Measurements from ENCODE around the gene PPP2R2C.

Gene PPP2R2C

DNA sequence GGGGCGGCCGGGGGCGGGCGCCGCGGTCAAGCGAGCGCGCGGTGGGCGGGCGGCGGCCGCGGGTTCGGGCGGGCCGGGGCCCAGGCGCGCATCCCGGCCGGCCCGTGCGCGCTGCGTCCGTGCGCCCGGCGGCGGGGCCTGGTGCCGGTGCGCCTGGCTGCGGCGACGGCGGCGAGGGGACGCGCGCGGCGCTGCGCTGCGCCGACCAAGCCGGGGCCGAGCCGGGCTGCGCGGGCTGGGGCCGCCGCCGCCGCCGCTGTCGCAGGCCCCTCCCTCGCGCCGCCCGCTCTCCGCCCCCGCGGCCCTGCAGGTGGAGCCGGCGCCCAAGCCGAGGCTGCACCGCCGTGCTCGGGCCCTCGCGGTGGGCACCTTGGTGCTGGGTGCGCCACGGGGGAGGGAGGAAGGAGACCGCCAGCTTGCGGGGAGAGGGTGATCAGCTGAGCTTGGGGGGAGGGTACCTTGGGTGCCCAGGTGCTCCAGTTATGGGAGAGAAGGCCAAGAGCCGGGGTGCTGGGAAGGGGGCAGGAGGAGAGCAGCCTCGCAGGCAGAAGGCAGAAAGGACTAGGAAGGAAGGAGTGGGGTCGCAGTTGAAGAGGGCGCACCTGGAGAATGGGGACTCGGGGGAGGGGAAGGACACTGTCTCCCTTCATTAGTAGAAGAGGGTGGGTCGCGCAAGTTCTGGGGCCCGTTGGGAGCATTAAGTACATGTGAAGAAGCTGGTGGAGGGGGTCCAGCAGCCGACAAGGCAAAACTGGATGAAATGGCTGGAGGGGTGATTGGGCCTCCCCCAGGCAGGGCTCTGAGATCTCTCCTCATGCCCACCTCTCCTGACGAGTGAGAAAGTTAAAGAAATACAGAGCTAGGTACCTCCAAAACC lies at the start of gene PPP2R2C:
PPP2R2C (minus strand) TSS at position 228 of the 877 bp plus-strand sequence. CDS start 385 bp downstream, outside the sequence.
- H3K9me3 Mint-ChIP-seq, result no peaks in the 10 kb centered on the region

DNA sequence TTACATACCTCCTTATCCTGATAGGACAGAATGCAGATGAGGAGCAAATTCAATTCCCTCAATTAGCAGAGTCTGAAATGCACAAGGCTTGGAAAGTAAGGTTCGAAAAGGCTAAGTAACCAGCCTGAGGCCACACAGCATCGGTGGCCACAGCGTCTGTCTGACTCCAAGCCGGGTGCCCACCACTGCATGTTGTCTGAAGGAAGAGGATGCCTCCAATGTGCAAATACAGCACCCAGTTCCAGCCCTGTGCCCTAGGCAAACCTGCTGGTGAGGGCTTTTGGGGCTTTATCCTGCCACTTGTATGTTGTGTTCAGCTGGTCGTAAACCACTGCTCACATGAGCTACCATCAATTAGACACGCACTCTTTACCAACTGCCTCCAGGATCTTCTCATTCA lies 48.6 kb upstream of the PPP2R2C start:
- H3K4me1 Mint-ChIP-seq, result no peaks in the 10 kb centered on the region
- no peak overlapping the region for H3K4me3 Mint-ChIP-seq
- H3K27ac Mint-ChIP-seq, result no peak overlapping the region
- no peak for ATAC-seq
- H3K36me3 Mint-ChIP-seq (ENCODE audit: low read depth), result no peaks in the 10 kb centered on the region
- peaks cover 5% of the 10 kb centered on the region for H3K27me3 Mint-ChIP-seq
- no peak for DNase-seq
- H3K9me3 Mint-ChIP-seq, result no peaks in the 10 kb centered on the region

More for the DNA sequence above, at the start of gene PPP2R2C:
- Mint-ChIP-seq H3K27ac (no peak within 1 kb of the TSS), H3K36me3 (ENCODE audit: low read depth) (no peaks in the 10 kb centered on the region), H3K4me3 (no peak within 1 kb of the TSS), H3K27me3 (peaks cover 47% of the 10 kb centered on the region), H3K4me1 (peaks cover 3% of the 10 kb centered on the region)
- ATAC-seq (no peak), DNase-seq (no peak)

DNA sequence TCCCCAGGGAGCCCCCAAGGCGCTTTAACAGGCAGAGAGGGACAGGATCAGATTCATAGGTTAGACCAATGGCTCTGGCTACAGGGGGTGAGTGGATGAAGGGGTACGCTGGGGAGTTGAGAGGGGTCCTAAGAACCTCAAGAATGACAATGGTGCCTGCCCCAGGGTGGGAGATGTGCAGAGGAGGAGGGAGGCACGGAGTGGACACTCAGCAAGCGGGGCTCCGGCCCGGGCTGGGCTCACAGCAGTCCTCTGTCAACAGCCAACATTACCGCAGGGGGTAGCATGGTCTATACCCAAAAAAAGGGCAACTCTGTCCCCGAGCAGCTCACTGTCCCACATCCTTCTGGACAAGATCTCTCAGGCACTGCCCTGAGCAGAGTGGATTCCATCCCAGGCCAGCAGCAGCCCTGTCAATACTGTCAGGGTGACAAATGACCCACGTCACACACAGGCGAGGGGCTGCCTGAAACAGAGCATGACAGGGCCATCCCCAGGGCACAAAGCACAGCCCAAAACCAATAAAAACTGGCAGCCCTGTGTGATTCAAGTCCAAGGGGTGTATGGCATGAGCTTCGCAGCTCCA lies 47.7 kb upstream of the PPP2R2C start:
- ATAC-seq (peak; percentile 18), DNase-seq (no peak)
- no peaks in the 10 kb centered on the region for H3K36me3 Mint-ChIP-seq (ENCODE audit: low read depth)
- H3K27me3 Mint-ChIP-seq, result peaks cover 3% of the 10 kb centered on the region
- H3K4me3 Mint-ChIP-seq, result no peak overlapping the region
- H3K9me3 Mint-ChIP-seq, result no peaks in the 10 kb centered on the region
- no peak overlapping the region for H3K27ac Mint-ChIP-seq
- no peaks in the 10 kb centered on the region for H3K4me1 Mint-ChIP-seq

DNA sequence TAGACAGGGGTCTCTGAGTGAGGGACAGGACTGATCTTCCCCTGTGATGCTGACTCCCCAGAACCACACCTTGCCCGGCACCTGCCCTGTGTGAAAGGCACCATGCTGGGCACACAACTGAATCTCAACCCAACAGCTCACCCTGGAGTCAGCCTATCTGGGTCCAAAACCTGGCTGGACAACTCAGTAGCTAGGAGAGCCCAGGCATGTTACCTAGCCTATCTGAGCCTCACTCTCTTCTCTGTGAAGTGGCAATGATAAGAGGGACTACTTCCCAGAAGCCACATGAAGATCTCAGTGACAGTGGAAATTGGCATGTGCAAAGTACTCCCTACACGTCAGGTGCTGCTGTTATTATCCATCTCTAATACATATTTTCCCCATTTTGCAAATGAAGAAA lies 44.8 kb upstream of the PPP2R2C start:
- DNase-seq (no peak), ATAC-seq (no peak)
- Mint-ChIP-seq H3K36me3 (ENCODE audit: low read depth) (no peaks in the 10 kb centered on the region), H3K4me3 (no peak overlapping the region), H3K9me3 (peaks cover 8% of the 10 kb centered on the region), H3K27me3 (peaks cover 2% of the 10 kb centered on the region), H3K4me1 (no peaks in the 10 kb centered on the region), H3K27ac (no peak overlapping the region)

DNA sequence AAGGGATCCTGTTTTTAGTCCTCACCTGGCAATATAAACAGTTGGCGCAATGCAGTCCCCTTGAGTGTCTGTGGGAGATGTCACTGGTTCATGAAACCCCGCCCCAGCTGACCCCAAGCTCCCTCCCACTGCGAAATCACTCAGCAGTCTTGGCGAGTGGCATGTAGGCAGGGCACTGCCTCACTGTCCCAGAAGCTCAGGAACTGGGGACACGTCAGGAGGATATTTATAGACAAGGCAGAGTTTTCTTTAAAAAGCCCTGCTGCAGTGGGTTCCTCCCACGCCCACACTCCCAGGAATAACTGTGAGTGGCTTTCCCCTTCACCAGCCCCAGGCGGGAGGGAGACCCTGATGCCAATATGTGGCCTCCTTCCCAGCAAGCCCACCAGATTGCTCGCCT lies 44.3 kb upstream of the PPP2R2C start:
- H3K36me3 Mint-ChIP-seq (ENCODE audit: low read depth), result no peaks in the 10 kb centered on the region
- peaks cover 2% of the 10 kb centered on the region for H3K27me3 Mint-ChIP-seq
- H3K27ac Mint-ChIP-seq, result no peak overlapping the region
- DNase-seq, result no peak
- H3K9me3 Mint-ChIP-seq, result peaks cover 8% of the 10 kb centered on the region
- no peak for ATAC-seq
- no peaks in the 10 kb centered on the region for H3K4me1 Mint-ChIP-seq
- no peak overlapping the region for H3K4me3 Mint-ChIP-seq

DNA sequence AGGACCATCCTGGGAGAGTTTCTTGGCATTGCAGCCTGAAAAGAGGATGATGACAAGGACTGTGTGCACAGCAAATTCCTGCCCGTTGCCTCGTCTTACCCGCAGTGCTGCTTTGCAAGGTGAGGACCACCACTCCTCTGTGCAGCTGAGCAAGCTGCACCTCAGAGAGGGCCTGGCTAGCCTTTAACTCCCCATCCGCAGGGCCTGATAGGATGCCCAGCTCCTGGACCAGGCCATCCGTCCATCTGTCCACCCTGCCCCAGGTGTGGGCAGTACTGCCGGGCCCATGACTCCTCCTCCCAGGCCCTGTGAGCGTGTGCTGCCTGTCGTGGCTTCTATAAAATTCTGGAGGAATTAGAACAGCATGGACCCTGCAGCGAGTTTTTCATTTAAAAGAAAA lies 43.9 kb upstream of the PPP2R2C start:
- Mint-ChIP-seq H3K36me3 (ENCODE audit: low read depth) (no peaks in the 10 kb centered on the region), H3K27me3 (peaks cover 2% of the 10 kb centered on the region), H3K27ac (no peak overlapping the region), H3K4me1 (no peaks in the 10 kb centered on the region), H3K4me3 (no peak overlapping the region), H3K9me3 (peaks cover 8% of the 10 kb centered on the region)
- no peak for DNase-seq
- no peak for ATAC-seq

DNA sequence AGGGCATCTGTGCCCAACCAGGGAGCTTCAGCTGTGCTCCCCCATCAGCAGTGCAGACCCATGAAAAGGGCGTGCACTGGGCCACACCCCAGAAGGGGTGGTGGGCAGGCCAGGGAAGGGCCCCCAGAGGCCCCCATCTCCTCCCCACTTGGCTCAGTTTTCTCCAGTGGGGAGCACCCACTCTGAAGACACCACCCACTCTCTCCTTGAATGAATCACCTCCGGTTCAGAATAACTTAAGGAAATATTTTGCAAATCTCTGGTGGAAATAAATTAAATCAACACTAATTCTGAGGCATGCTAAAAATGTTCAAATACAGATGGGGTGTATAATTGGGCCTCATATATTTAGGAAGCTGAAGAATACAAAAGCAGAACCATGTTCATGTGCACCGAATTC lies 41.3 kb upstream of the PPP2R2C start:
- peaks cover 3% of the 10 kb centered on the region for H3K27me3 Mint-ChIP-seq
- H3K4me1 Mint-ChIP-seq, result no peaks in the 10 kb centered on the region
- ATAC-seq, result no peak
- no peak for DNase-seq
- peaks cover 3% of the 10 kb centered on the region for H3K36me3 Mint-ChIP-seq (ENCODE audit: low read depth)
- no peak overlapping the region for H3K4me3 Mint-ChIP-seq
- H3K27ac Mint-ChIP-seq, result no peak overlapping the region
- peaks cover 13% of the 10 kb centered on the region for H3K9me3 Mint-ChIP-seq

DNA sequence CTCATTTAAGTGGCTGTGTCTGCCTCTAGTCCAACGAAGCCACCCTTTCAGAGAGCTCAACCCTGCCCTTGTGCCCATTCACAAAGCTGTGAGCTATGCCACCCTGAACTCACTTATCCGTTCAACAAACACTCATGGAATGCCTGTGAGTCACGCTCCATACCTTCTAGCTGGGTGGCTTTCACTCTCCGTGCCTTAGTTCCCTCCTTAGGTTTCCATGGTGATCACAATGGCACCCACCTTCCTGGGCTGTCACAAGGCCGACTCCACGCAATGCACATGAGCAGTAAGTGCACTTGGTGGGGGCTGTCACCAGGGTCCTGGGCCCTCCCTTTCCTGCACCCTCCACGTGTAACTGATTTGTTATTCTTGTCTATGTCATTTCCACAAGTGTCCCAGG lies 37.2 kb upstream of the PPP2R2C start:
- Mint-ChIP-seq H3K4me3 (no peak overlapping the region), H3K9me3 (peaks cover 26% of the 10 kb centered on the region), H3K36me3 (ENCODE audit: low read depth) (peaks cover 3% of the 10 kb centered on the region), H3K27ac (no peak overlapping the region), H3K4me1 (no peaks in the 10 kb centered on the region), H3K27me3 (peaks cover 2% of the 10 kb centered on the region)
- ATAC-seq (no peak), DNase-seq (no peak)

DNA sequence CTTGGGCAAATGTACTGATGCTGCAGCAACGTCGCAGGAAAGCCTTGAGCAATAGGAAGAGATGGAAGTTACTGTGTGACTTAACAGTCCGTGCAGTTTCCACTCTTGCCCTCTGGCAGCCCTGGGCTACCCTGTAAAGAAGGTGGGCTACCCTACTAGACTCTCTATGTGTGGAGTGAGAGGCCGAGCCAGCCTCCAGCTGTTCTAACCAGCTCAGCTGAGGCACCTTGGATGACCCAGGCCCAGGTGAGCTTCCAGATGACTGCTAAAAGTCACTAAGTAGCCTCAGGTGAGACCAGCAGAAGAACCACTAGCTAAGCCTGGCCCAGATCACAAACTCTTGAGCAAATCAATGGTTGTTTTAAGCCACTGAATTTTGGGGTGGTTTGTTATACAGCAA lies 34.9 kb upstream of the PPP2R2C start:
- Mint-ChIP-seq H3K27me3 (peaks cover 4% of the 10 kb centered on the region), H3K9me3 (peaks cover 18% of the 10 kb centered on the region), H3K27ac (no peak overlapping the region), H3K4me3 (no peak overlapping the region), H3K36me3 (ENCODE audit: low read depth) (peaks cover 3% of the 10 kb centered on the region), H3K4me1 (no peaks in the 10 kb centered on the region)
- no peak for ATAC-seq
- DNase-seq, result no peak

DNA sequence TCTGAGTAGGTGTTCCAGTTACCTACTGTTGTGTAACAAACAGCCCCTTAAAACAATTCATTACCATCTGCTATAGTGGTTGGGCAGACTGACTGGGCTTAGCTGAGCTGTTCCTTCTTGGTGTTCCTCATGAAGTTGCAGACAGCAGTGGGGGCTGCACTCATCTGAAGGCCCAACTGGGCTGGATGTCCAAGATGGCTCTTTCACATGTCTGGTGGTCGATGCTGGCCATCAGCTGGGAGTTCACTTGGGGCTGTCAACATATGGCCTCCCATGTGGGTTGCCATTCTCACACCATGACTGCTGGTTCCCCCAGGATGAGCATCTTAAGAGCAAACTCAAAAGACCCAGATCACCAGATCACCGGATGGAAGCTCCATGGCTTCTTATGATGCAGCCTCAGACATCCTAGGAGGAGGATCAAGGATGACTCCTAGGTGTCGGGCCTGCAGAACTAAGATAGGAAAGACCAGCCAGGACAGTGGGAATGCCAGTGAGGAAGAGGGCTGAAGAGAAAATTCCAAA lies 34.3 kb upstream of the PPP2R2C start:
- DNase-seq (no peak), ATAC-seq (no peak)
- H3K27me3 Mint-ChIP-seq, result peaks cover 8% of the 10 kb centered on the region
- H3K9me3 Mint-ChIP-seq, result peaks cover 18% of the 10 kb centered on the region
- no peak overlapping the region for H3K4me3 Mint-ChIP-seq
- H3K36me3 Mint-ChIP-seq (ENCODE audit: low read depth), result peaks cover 3% of the 10 kb centered on the region
- H3K4me1 Mint-ChIP-seq, result no peaks in the 10 kb centered on the region
- H3K27ac Mint-ChIP-seq, result no peak overlapping the region

DNA sequence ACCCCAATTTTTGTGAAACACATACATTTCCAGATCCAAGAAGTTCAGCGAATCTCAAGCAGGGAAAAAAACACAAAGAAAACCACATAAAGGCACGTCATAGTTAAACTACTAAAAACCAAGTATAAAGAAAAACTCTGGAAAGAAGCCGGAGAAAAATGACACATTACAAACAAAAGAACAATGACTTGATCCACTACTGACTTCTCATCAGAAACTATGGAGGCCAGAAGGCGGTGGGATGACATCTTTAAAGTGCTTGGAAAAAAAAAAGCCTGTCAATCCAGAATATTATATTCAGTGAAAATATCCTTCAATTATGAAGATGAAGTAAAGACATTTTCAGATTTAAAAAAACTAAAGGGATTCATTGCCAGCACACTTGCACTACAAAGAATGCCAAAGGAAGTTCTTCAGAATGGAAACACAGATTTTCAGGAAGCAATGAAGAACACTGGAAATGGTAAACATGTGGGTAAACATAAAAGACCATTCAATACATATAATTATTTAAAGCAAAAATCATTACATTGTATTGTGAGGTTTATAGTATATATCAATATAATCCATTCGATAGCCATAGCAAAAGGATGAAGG lies 32.6 kb upstream of the PPP2R2C start:
- ATAC-seq (no peak), DNase-seq (no peak)
- H3K9me3 Mint-ChIP-seq, result peaks cover 14% of the 10 kb centered on the region
- no peak overlapping the region for H3K4me3 Mint-ChIP-seq
- H3K4me1 Mint-ChIP-seq, result no peaks in the 10 kb centered on the region
- no peaks in the 10 kb centered on the region for H3K36me3 Mint-ChIP-seq (ENCODE audit: low read depth)
- no peak overlapping the region for H3K27ac Mint-ChIP-seq
- H3K27me3 Mint-ChIP-seq, result peaks cover 9% of the 10 kb centered on the region

DNA sequence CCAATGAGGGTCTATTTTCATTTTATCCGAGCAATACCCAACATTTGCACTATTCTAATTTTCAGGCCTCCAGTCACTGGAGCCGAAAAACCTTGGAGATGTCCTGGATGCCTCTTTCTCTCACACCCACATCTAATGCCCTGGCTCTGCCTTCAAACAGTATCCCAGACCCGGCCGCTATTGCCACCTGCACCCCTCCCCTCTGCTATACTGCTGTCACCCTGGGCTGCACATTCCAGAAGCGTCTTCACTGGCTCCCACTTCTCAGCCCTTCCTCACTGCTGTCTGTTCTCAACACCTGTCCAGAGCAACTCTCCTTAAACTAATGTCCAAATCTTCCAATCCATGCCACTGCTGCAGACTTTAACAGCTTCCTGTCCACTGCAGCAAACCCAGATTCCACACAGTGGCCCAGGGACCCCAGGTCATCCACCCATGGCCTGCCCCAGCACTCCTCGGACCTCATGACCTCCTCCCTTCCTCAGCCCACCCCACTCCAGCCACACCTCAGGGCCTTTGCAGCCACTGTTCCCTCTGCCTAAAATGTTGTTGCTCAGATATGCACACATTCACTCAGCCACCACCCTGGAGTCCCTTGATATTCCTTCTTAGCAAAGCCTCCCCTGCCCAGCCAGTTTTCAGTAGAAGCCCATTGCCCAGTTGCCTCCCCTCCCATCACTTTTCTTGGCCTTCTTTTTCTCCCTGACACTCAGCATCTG lies 30.5 kb upstream of the PPP2R2C start:
- DNase-seq (no peak), ATAC-seq (no peak)
- Mint-ChIP-seq H3K4me1 (no peaks in the 10 kb centered on the region), H3K27ac (no peak overlapping the region), H3K4me3 (no peak overlapping the region), H3K9me3 (peaks cover 14% of the 10 kb centered on the region), H3K36me3 (ENCODE audit: low read depth) (no peaks in the 10 kb centered on the region), H3K27me3 (peaks cover 11% of the 10 kb centered on the region)

DNA sequence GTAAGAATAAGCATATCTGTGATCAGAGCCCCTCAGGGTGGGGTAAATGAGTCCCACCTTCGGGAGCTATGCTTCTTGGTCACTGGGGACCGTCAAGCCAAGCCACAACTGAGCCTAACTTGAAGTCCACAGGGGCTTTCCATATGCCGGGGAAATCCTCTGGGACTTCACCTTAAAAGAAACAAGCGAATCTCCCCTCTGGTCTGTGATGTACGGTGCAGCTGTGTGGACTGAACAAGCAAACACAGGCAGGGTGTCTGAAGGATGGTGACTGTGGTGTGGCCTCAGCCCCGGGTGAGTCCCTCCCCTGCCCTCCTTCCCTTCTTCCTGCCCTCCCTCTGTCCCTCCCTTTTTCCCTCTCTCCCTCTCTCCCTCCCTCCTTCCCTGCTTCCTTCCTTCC lies 29.7 kb upstream of the PPP2R2C start:
- no peak for ATAC-seq
- peaks cover 16% of the 10 kb centered on the region for H3K27me3 Mint-ChIP-seq
- H3K27ac Mint-ChIP-seq, result no peak overlapping the region
- H3K4me1 Mint-ChIP-seq, result no peaks in the 10 kb centered on the region
- no peak for DNase-seq
- peaks cover 13% of the 10 kb centered on the region for H3K9me3 Mint-ChIP-seq
- no peaks in the 10 kb centered on the region for H3K36me3 Mint-ChIP-seq (ENCODE audit: low read depth)
- H3K4me3 Mint-ChIP-seq, result no peak overlapping the region

DNA sequence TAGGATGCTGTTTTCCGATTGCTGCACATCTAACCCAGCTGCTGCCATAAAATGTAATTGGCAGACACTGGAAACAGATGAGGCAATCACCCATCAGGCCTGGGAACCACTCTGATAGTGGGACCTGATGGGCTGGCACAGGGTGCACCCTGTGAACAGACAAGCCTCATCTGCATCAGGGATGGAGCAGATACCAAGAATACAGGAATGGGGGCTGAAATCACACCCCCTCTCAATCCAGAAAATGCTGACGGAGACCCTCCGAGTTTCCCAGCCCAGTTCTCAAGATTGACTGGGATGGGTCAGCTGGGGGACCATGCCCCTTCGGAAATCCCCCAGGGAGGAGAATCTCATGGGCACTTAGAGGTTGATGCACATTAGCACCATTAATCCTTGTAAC lies 28.8 kb upstream of the PPP2R2C start:
- H3K4me3 Mint-ChIP-seq, result no peak overlapping the region
- H3K9me3 Mint-ChIP-seq, result peaks cover 8% of the 10 kb centered on the region
- DNase-seq (no peak), ATAC-seq (no peak)
- H3K4me1 Mint-ChIP-seq, result no peaks in the 10 kb centered on the region
- peaks cover 16% of the 10 kb centered on the region for H3K27me3 Mint-ChIP-seq
- no peak overlapping the region for H3K27ac Mint-ChIP-seq
- H3K36me3 Mint-ChIP-seq (ENCODE audit: low read depth), result no peaks in the 10 kb centered on the region

Measured in activated naive CD8-positive, alpha-beta T cell treated with anti-CD3 and anti-CD28 coated beads, Interleukin-2, amount 50 U/mL, for 24 hours (primary cell).